DOHH2 (cell line): ENCODE data around the gene SEM1.

Experiments used
- H3F3A ChIP-seq: fragments of 200-600 bp; sonication (generic), shearing (Covaris generic); 2 replicates; pipeline ENCODE4 v1.6.0; 2016; ENCODE audit warnings: antibody characterized with exemption, mild to moderate bottlenecking; ENCODE audit not compliant: control insufficient read depth, insufficient read depth
- H3K27ac ChIP-seq: fragments of 200-600 bp; sonication (generic); 2 replicates; pipeline ENCODE4 v1.5.1; 2014; ENCODE audit warnings: low read depth, mild to moderate bottlenecking, low read length, moderate library complexity
- H3K27me3 ChIP-seq: fragments of 200-600 bp; sonication (generic); 2 replicates; pipeline ENCODE4 v1.6.1; 2014; ENCODE audit warnings: mild to moderate bottlenecking, low read length, mixed read lengths; ENCODE audit not compliant: control insufficient read depth
- H3K36me3 ChIP-seq: fragments of 200-600 bp; sonication (generic); 2 replicates; pipeline ENCODE4 v1.6.1; 2014; ENCODE audit warnings: mild to moderate bottlenecking, low read length, moderate library complexity, mixed read lengths; ENCODE audit not compliant: control insufficient read depth
- H3K4me1 ChIP-seq: fragments of 200-600 bp; sonication (generic); 2 replicates; pipeline ENCODE4 v1.6.1; 2014; ENCODE audit warnings: mild to moderate bottlenecking, low read length, mixed read lengths; ENCODE audit not compliant: control insufficient read depth
- H3K4me2 ChIP-seq: fragments of 200-600 bp; sonication (generic); 2 replicates; pipeline ENCODE4 v1.6.0; 2014; ENCODE audit warnings: mild to moderate bottlenecking, low read length, moderate library complexity
- H3K4me3 ChIP-seq: fragments of 200-600 bp; sonication (generic); 2 replicates; pipeline ENCODE4 v1.5.1; 2014; ENCODE audit warnings: mild to moderate bottlenecking, low read length, mixed read lengths
- H3K79me2 ChIP-seq: fragments of 200-600 bp; sonication (generic); 2 replicates; pipeline ENCODE4 v1.6.1; 2014; ENCODE audit warnings: mild to moderate bottlenecking, low read length, mixed read lengths; ENCODE audit not compliant: control insufficient read depth
- H3K9me2 ChIP-seq: fragments of 200-600 bp; sonication (generic); replicated peaks from 2 replicates; pipeline ENCODE4 v1.6.1; 2014; ENCODE audit warnings: mild to moderate bottlenecking, low read length, mixed read lengths; ENCODE audit not compliant: control insufficient read depth
- H3K9me3 ChIP-seq: fragments of 200-600 bp; sonication (generic); 2 replicates; pipeline ENCODE4 v1.6.1; 2014; ENCODE audit warnings: antibody characterized with exemption, low read length, mixed read lengths; ENCODE audit not compliant: control insufficient read depth, insufficient read depth
- H4K20me1 ChIP-seq: fragments of 200-600 bp; sonication (generic); 2 replicates; pipeline ENCODE4 v1.6.0; 2014; ENCODE audit warnings: low read depth, mild to moderate bottlenecking, antibody characterized with exemption, low read length, moderate library complexity; ENCODE audit not compliant: control insufficient read depth, insufficient read depth
- EZH2phosphoT487 ChIP-seq: fragments of 200-600 bp; sonication (generic); IDR thresholded peaks from 2 replicates; pipeline ENCODE4 v1.6.1; 2017; ENCODE audit warnings: borderline replicate concordance, mild to moderate bottlenecking, antibody characterized with exemption, low read length, moderate library complexity, mixed read lengths
- TF ChIP-seq, protein P1 (sequence below): fragments of 200-600 bp; sonication (generic); IDR thresholded peaks from one replicate; pipeline ENCODE4 v1.5.1; 2014; ENCODE audit warnings: antibody characterized with exemption, mild to moderate bottlenecking, low read depth, low read length; ENCODE audit not compliant: poor library complexity, severe bottlenecking

SEM1 gene

GRCh38 chr7:96707901-96708774, 1.5 kb downstream of the SEM1 start:
- peaks cover 14% of the 10 kb centered on the region for H3K9me3 ChIP-seq
- H3K27me3 ChIP-seq, result no peaks in the 10 kb centered on the region
- H3F3A ChIP-seq, result no peaks in the 10 kb centered on the region
- peak overlapping the region; percentile 66 for H3K4me2 ChIP-seq
- peaks cover 6% of the 10 kb centered on the region; the same call in 1 of the 2 replicates for H4K20me1 ChIP-seq
- peaks cover 35% of the 10 kb centered on the region for H3K36me3 ChIP-seq
- H3K79me2 ChIP-seq, result peaks cover 63% of the 10 kb centered on the region
- H3K4me3 ChIP-seq, result peak overlapping the region; percentile 90
- H3K4me1 ChIP-seq, result peaks cover 17% of the 10 kb centered on the region
- TF ChIP-seq EZH2phosphoT487, result no peak
- TF ChIP-seq, protein P1, sequence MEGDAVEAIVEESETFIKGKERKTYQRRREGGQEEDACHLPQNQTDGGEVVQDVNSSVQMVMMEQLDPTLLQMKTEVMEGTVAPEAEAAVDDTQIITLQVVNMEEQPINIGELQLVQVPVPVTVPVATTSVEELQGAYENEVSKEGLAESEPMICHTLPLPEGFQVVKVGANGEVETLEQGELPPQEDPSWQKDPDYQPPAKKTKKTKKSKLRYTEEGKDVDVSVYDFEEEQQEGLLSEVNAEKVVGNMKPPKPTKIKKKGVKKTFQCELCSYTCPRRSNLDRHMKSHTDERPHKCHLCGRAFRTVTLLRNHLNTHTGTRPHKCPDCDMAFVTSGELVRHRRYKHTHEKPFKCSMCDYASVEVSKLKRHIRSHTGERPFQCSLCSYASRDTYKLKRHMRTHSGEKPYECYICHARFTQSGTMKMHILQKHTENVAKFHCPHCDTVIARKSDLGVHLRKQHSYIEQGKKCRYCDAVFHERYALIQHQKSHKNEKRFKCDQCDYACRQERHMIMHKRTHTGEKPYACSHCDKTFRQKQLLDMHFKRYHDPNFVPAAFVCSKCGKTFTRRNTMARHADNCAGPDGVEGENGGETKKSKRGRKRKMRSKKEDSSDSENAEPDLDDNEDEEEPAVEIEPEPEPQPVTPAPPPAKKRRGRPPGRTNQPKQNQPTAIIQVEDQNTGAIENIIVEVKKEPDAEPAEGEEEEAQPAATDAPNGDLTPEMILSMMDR, result no peak
- no peak overlapping the region for H3K27ac ChIP-seq
- no peaks in the 10 kb centered on the region for H3K9me2 ChIP-seq

DNA sequence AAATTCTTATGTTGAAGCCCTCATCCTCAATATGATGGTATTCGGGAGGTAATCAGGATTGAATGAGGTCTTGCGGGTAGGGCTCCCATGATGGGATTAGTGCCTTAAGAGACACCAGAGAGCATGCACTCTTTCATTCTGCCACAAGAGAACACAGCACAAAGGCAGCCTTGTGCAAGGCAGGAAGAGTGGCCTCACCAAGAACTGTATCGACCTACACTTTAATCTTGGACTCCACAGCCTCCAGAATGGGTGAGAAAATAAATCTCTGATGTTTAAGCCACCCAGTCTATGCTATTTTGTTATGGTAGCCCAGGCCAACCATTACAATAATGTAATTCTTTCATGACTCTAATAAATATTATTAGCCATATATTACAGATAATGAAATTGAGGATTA, 8.4 kb downstream of the SEM1 start:
- no peak overlapping the region for H3K4me3 ChIP-seq
- no peaks in the 10 kb centered on the region for H4K20me1 ChIP-seq
- TF ChIP-seq, protein P1, result no peak
- no peak for TF ChIP-seq EZH2phosphoT487
- H3K4me1 ChIP-seq, result no peaks in the 10 kb centered on the region
- H3K27me3 ChIP-seq, result no peaks in the 10 kb centered on the region
- H3K36me3 ChIP-seq, result peaks cover 39% of the 10 kb centered on the region
- no peak overlapping the region for H3K4me2 ChIP-seq
- no peaks in the 10 kb centered on the region for H3K9me2 ChIP-seq
- H3K27ac ChIP-seq, result no peak overlapping the region
- no peaks in the 10 kb centered on the region for H3K9me3 ChIP-seq
- no peaks in the 10 kb centered on the region for H3F3A ChIP-seq
- peaks cover 98% of the 10 kb centered on the region for H3K79me2 ChIP-seq

GRCh38 chr7:96700516-96700915, 9.1 kb downstream of the SEM1 start:
- Histone ChIP-seq H3K79me2 (peaks cover 99% of the 10 kb centered on the region), H3K4me1 (no peaks in the 10 kb centered on the region)
- TF ChIP-seq, protein P1, result no peak
- TF ChIP-seq EZH2phosphoT487, result no peak

More at GRCh38 chr7:96700516-96700915, 9.1 kb downstream of the SEM1 start:
- Histone ChIP-seq H3K9me3 (no peaks in the 10 kb centered on the region), H3K9me2 (no peaks in the 10 kb centered on the region), H3K27me3 (no peaks in the 10 kb centered on the region), H3K36me3 (peaks cover 39% of the 10 kb centered on the region), H4K20me1 (no peaks in the 10 kb centered on the region), H3K4me3 (no peak overlapping the region), H3F3A (no peaks in the 10 kb centered on the region), H3K27ac (no peak overlapping the region), H3K4me2 (no peak overlapping the region)
